ENCODE measurements around the gene ERC2.

DNA sequence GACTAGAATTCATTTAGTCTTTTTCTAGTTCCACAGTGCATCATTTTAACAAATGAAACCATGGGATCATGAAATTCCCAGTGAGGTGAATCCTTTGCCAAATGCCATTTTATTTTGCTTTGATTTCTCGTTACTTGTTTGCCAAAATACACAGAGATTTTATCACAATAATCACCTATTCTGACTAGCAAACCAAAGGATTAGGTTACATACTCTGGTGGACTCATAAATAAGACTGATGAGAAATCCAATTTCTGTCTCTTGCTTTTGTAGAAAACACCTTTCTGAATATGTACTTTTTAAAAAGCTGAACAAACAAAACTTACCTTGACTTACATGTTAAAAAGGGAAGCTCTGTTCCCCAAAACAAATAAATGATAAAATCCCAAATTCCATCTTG lies 12.2 kb downstream of the ERC2 start:
- TF ChIP-seq, protein P1, sequence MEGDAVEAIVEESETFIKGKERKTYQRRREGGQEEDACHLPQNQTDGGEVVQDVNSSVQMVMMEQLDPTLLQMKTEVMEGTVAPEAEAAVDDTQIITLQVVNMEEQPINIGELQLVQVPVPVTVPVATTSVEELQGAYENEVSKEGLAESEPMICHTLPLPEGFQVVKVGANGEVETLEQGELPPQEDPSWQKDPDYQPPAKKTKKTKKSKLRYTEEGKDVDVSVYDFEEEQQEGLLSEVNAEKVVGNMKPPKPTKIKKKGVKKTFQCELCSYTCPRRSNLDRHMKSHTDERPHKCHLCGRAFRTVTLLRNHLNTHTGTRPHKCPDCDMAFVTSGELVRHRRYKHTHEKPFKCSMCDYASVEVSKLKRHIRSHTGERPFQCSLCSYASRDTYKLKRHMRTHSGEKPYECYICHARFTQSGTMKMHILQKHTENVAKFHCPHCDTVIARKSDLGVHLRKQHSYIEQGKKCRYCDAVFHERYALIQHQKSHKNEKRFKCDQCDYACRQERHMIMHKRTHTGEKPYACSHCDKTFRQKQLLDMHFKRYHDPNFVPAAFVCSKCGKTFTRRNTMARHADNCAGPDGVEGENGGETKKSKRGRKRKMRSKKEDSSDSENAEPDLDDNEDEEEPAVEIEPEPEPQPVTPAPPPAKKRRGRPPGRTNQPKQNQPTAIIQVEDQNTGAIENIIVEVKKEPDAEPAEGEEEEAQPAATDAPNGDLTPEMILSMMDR (IDR thresholded peaks at IDR 0.05) = no peak
- no peak for TF ChIP-seq POLR2A (IDR thresholded peaks at IDR 0.05)
- no peak for TF ChIP-seq POLR2AphosphoS5 (IDR thresholded peaks at IDR 0.05)
